Colonic mucosa (tissue), 4 donors: Measurements from ENCODE around the gene TTLL11. TPM values are rescaled to one million over a fixed set of nuclear protein-coding genes. Genes with fewer than 3 reads are reported as not detected.

ENCODE experiments used
- DNase-seq: peaks from one replicate; pipeline ENCODE4 v3.0.0-alpha.2; 2020
- H3K27ac ChIP-seq: fragments of 200-600 bp; one replicate; pipeline ENCODE4 v1.8.0; 2021
- H3K27me3 ChIP-seq: fragments of 200-600 bp; one replicate; pipeline ENCODE4 v1.8.0; 2021
- H3K36me3 ChIP-seq: fragments of 200-600 bp; one replicate; pipeline ENCODE4 v1.8.0; 2021
- H3K4me1 ChIP-seq: fragments of 200-600 bp; one replicate; pipeline ENCODE4 v1.8.0; 2021; ENCODE audit warnings: mild to moderate bottlenecking
- H3K4me3 ChIP-seq: fragments of 200-600 bp; one replicate; pipeline ENCODE4 v1.8.0; 2021
- H3K9ac ChIP-seq, 2 donors: one replicate each; pipeline ENCODE4 v1.7.0; 2013; ENCODE audit warnings: control low read depth in 2 of 2, low read depth in 2 of 2, low read length in 2 of 2
- H3K9me3 ChIP-seq: fragments of 200-600 bp; one replicate; pipeline ENCODE4 v1.8.0; 2021
- intact Hi-C: fragments of 100-400 bp; cut with DNase I; formaldehyde crosslinking; loops from one replicate; pipeline ENCODE4 v1.14.1; 2022
- total RNA-seq, 2 donors: library from RNA; stranded (reverse); fragmentation: NEBNext Ultra II Directional in 1 of 2; extraction: Animal tissue kit (Norgen Biotek cat#: 25700) in 1 of 2; gene quantifications; one replicate each; pipeline ENCODE4 v1.2.1, GENCODE V29; 2021
- TF ChIP-seq, protein P1 (sequence below): fragments of 200-600 bp; IDR thresholded peaks from one replicate; pipeline ENCODE4 v1.8.0; 2022; ENCODE audit warnings: antibody characterized with exemption, mild to moderate bottlenecking
- donor health status: healthy.
- donor health status: DM: no; HTN: no; CAD: no.
- donor health status: DM: no; HTN: no; CAD: no.

TTLL11 gene
- total RNA-seq, 2 donors from 2014 or later: 5.1 to 5.5 TPM

DNA sequence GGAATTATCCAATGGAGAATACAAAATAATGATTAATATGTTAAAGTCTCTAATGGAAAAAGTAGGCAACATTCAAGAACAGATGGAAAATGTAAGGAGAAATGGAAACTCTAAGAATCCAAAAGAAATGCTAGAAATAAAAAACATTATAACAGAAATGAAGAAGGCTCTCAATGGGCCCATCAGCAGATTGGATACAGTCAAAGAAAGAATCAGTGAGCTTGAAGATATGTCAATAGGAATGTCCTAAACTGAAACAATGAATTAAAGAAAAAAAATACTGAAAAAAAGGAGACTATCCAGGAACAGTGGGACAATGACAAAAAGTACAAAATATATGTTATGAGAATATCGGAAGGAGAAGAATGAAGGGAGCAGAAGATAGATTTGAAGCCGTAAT is 248.5 kb downstream of the TTLL11 start:
- TF ChIP-seq, protein P1, sequence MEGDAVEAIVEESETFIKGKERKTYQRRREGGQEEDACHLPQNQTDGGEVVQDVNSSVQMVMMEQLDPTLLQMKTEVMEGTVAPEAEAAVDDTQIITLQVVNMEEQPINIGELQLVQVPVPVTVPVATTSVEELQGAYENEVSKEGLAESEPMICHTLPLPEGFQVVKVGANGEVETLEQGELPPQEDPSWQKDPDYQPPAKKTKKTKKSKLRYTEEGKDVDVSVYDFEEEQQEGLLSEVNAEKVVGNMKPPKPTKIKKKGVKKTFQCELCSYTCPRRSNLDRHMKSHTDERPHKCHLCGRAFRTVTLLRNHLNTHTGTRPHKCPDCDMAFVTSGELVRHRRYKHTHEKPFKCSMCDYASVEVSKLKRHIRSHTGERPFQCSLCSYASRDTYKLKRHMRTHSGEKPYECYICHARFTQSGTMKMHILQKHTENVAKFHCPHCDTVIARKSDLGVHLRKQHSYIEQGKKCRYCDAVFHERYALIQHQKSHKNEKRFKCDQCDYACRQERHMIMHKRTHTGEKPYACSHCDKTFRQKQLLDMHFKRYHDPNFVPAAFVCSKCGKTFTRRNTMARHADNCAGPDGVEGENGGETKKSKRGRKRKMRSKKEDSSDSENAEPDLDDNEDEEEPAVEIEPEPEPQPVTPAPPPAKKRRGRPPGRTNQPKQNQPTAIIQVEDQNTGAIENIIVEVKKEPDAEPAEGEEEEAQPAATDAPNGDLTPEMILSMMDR: no peak
- DNase-seq: no peak
- H3K9ac ChIP-seq: no peak overlapping the region
- H3K36me3 ChIP-seq: no peaks in the 10 kb centered on the region
- H3K27ac ChIP-seq: no peak overlapping the region
- H3K4me1 ChIP-seq: no peaks in the 10 kb centered on the region
- no peak overlapping the region for H3K4me3 ChIP-seq
- H3K9me3 ChIP-seq: no peaks in the 10 kb centered on the region
- no peaks in the 10 kb centered on the region for H3K27me3 ChIP-seq
- intact Hi-C loops: no loop called here

DNA sequence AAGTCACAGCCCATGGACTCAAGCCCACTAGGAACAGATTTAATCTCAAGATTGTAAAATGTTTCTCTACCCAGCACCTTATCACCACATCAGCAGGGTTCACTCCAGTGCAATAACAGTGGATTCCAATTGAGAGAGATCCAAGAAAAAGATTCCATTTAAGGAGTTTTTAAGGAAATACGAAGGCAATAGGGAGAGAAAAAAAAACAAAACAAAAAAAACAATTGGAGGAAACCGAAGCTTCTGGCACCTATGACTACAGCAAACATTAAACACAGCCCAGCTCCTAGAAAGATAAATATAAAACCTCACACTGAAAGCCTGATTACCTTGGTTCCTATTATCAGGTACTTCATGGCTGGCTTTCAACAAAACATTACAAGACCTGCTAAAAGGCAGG is 249.0 kb downstream of the TTLL11 start:
- Histone ChIP-seq H3K27ac (no peak overlapping the region), H3K27me3 (no peaks in the 10 kb centered on the region), H3K4me1 (no peaks in the 10 kb centered on the region), H3K9ac (no peak overlapping the region), H3K36me3 (no peaks in the 10 kb centered on the region), H3K4me3 (no peak overlapping the region), H3K9me3 (no peaks in the 10 kb centered on the region)
- intact Hi-C loops: no loop called here
- TF ChIP-seq, protein P1: no peak
- DNase-seq: no peak

DNA sequence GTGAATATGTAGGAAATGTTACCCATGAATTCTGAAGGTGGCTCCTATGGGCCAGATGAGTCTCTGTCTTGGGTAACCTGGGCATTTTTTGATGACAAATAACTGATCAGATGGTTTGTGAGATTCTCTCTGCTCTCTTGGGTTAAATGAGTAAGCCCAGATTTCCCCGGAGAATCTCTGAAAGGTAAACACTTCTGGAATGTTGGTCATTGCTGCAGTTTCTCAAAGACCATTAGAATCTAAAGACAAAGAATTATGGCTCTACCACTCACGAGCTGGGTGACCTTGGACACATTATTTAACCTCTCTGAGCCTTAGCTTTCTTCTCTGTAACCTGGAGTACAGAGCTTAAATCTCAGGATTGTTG is 250.5 kb downstream of the TTLL11 start:
- DNase-seq: no peak
- no peaks in the 10 kb centered on the region for H3K36me3 ChIP-seq
- no peaks in the 10 kb centered on the region for H3K27me3 ChIP-seq
- H3K27ac ChIP-seq: no peak overlapping the region
- no peak overlapping the region for H3K4me3 ChIP-seq
- TF ChIP-seq, protein P1: no peak
- H3K9ac ChIP-seq: no peak overlapping the region
- intact Hi-C loops: no loop called here
- no peaks in the 10 kb centered on the region for H3K4me1 ChIP-seq
- no peaks in the 10 kb centered on the region for H3K9me3 ChIP-seq

DNA sequence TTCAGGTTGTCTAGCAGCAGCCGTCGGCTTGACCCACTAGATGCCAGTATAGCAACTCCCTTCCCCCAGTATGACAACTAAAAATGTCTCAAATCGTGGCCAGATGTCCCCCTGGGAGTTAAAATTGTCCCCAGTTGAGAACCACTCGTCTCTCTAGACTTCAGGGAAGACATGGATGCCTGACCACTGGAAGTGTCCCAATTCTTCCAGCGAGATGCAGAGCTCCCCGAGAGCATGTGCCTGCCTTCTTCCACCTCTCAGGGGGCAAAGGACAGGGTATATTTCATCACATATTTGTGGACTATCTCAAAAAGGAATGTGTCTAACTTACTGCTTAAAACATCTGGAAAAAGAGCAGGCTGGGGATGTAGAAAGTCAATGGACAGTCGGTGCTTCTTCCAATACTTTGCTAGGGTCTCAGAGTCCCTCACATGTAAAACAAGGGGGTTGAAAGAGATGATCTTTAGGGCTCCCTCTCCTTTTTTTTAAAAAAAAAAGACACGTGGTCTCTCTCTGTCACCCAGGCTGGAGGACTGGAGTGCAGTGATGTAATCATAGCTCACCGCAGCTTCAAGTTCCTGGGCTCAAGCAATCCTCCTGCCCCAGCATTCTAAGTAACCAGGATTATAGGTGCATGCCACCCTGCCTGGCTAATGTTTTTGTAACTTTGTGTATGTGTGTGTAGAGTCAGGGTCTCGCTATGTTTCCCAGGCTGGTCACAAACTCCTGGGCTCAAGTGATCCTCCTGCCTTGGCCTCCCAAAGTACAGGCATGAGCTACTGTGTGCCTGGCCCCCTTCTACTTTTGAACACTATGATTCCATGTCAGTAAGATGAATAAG is 251.1 kb downstream of the TTLL11 start:
- Histone ChIP-seq H3K27ac (no peak overlapping the region), H3K4me3 (no peak overlapping the region), H3K9ac (no peak overlapping the region), H3K36me3 (no peaks in the 10 kb centered on the region), H3K27me3 (no peaks in the 10 kb centered on the region), H3K9me3 (no peaks in the 10 kb centered on the region), H3K4me1 (no peaks in the 10 kb centered on the region)
- no peak for DNase-seq
- TF ChIP-seq, protein P1: no peak
- intact Hi-C loops: no loop called here

DNA sequence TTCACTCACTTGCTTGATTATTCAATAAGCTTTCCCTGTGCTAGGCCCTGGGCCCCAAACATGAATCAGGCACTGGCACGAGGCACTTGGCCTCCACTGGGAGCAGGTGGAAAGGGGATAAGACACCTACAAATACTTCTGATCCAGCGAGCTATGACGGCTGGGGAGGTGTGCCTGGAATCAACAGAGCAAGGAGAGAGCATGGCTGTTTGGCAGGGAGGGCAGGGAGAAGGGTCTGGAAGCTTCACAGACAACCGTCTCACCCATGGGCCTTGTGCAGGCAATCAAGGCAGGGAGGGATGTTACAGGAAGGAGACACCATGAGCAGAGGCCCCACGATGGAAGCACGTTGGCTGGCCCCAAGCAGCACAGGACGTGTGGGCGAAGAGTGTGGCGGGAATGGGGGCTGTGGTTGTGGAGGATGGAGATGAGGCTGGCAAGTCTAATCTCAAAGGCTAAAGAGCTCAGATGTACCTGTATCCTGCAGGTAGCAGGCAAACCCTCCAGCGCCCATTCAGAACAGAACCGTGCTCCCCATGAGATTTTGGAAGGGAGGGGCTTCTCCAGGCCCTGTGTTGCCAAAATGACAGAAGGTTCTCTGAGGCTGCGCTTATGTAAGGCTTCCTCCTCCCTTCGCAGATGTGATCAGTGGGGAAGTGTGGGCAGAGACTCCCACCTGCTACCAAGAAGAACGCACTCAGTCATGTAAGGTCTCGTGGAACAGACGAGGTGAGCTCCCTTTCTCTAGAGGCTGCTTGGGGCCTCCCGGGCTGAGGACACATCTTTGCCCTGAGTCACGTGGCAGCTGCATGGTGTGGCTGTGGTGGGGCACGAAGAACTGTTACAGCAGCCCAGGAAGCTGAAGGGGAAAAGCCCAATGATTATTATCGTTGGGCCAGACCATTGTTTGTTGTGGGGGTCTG is 252.0 kb downstream of the TTLL11 start:
- Histone ChIP-seq H3K36me3 (no peaks in the 10 kb centered on the region), H3K4me1 (no peaks in the 10 kb centered on the region), H3K4me3 (no peak overlapping the region), H3K9me3 (no peaks in the 10 kb centered on the region), H3K27me3 (no peaks in the 10 kb centered on the region), H3K9ac (no peak overlapping the region), H3K27ac (no peak overlapping the region)
- DNase-seq: no peak
- TF ChIP-seq, protein P1: no peak
- intact Hi-C loops: no loop called here
